Uterus (tissue), 2 donors: ENCODE results near the gene SORBS1.

Source experiments
- CTCF ChIP-seq, 4 experiments: fragments of 200-600 bp in 2 of 4; fragments of 450-650 bp in 2 of 4; sonication (generic) in 2 of 4; IDR thresholded peaks; one replicate each; pipeline ENCODE4 v1.5.1; 2016 to 2019; ENCODE audit warnings: antibody characterized with exemption in 4 of 4, mild to moderate bottlenecking in 2 of 4, moderate library complexity in 1 of 4
- POLR2A ChIP-seq, 2 donors: fragments of 450-650 bp; IDR thresholded peaks; one replicate each; pipeline ENCODE4 v1.6.1; 2016; ENCODE audit warnings: antibody characterized with exemption in 2 of 2, mild to moderate bottlenecking in 1 of 2, moderate library complexity in 1 of 2

- no peak for TF ChIP-seq CTCF (IDR thresholded peaks at IDR 0.05)
- no peak for TF ChIP-seq POLR2A (IDR thresholded peaks at IDR 0.05)
Measured at GRCh38 chr10:95285556-95285955, 275.6 kb downstream of the SORBS1 start.
